ENCODE results near the gene AGAP1. TPM values are rescaled to one million over a fixed set of nuclear protein-coding genes. Genes with fewer than 3 reads are reported as not detected.
A peak's percentile ranks its signal among the peaks of the same experiment; 100 is the strongest.

AGAP1 gene
- total and polyA plus RNA-seq, 9 donors, result 5.7 to 32.2 (median 20.2) TPM

DNA sequence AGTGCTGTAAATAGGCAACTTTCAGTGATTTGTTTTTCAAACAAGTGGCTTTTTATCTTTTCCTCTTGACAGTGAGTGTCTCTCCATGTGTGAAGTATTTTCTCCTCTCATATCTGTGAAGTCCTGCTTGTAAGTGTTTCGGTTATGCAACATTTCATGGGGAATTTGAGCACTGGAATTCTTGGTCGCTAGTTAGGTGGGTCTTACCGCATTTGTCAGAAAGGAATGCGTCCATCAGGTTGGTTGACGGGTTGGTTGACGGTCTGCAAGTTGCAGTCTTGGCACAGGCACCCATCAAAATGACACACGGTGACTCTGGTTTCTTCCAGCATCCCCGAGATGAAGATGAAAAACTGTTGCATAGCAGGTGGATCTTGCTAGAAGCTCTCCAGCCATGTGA lies 109.8 kb downstream of the AGAP1 start:
- H3K36me3 ChIP-seq, result no peaks in the 10 kb centered on the region
- DNase-seq, result no peak
- 88 to 92% (median 91%) methylated on average over 8 of the region's 8 CpGs for WGBS, 3 donors
- no peaks in the 10 kb centered on the region for H3K27me3 ChIP-seq
- H3K4me1 ChIP-seq (ENCODE audit: insufficient read depth), result no peaks in the 10 kb centered on the region
- intact Hi-C loops (cut with DNase I), result loop anchor here in 1 of 4 donors (10.0 kb wide), 1 partner anchor 51 kb away; no protein-coding TSS in a partner anchor
- TF ChIP-seq EP300 (IDR thresholded peaks at IDR 0.05), result no peak
- no peak for TF ChIP-seq POLR2A (IDR thresholded peaks at IDR 0.05)
- no peak for TF ChIP-seq CTCF (IDR thresholded peaks at IDR 0.05)
- no peaks in the 10 kb centered on the region for H3K9me3 ChIP-seq
- H3K4me3 ChIP-seq, result no peak overlapping the region
- H3K27ac ChIP-seq, result no peak overlapping the region

DNA sequence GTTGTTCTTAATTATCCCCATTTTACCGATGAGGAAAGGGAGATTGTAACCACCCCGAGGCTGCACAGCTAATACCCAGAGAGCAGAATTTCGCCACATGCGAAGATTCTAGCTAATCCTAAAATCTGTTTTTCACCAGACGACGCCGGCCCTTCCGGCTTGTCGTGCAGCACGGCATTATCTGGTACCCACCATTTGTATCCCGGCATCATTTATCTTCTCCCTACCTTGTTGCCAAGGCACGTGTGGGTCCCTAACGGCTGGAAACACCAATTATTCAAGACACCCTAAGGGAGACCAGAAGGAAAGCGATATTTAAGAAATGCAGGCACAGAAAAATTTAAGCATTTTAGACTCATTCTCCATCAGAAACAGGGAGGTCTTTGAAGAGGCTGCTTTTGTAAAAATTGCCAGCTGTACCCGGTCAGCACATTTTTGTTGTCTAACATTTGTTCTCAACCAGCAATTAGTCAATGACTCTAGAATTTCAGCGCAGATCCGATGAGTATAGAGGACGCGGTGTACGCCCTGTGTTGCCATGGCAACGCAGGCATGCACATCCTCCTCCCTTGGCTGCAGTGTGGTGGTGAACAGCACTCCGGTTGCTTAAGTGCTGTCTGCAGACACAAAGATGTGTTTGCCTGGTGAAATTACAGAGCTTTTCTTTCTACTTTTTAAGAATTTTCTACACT lies 111.6 kb downstream of the AGAP1 start:
- Histone ChIP-seq H3K9me3 (no peaks in the 10 kb centered on the region), H3K4me3 (no peak overlapping the region), H3K4me1 (ENCODE audit: insufficient read depth) (no peaks in the 10 kb centered on the region), H3K36me3 (no peaks in the 10 kb centered on the region), H3K27ac (no peak overlapping the region), H3K27me3 (no peaks in the 10 kb centered on the region)
- TF ChIP-seq CTCF (IDR thresholded peaks at IDR 0.05) (no peak), POLR2A (IDR thresholded peaks at IDR 0.05) (no peak), EP300 (IDR thresholded peaks at IDR 0.05) (no peak)
- intact Hi-C loops (cut with DNase I), result loop anchor here in 2 of 4 donors (5.0 to 10.0 kb wide), 2 partner anchors 49 to 57 kb away; no protein-coding TSS in a partner anchor
- 24 to 30% (median 30%) methylated on average over 22 of the region's 22 CpGs for WGBS, 3 donors
- DNase-seq, result peak; percentile 74 to 89 (median 80)

DNA sequence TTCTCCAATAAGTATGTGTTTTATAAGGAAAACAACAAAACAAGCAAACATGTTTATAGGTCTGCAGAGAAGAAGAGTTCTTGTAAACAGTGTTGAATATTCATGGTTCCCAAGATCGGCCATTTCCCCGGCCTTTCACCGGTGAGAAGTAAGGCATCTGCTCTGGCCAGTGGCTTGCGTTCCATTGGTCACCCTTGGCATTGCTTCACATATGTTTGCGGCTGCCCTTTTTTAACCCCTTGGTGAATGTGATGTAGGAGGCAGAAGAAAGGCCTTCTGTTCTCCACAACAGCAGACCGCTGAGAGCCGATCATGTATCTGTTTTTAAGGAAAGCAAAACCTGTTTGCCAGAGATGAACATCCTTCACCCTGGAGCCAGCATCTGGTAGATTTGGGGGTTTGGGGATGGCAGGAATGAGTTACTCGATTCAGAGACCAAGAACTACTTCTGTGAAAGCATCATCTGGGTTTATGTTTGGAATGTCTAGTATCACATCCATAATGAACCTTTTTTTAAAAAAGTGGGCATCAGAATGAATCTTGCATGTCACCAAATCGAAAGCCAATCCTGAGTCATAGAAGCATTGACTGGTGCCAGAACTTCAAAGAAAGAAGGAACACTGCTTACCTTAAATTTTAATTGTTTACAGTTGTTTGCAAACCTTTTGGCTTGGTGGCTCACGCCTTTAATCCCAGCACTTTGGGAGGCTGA lies 112.3 kb downstream of the AGAP1 start:
- no peaks in the 10 kb centered on the region for H3K9me3 ChIP-seq
- WGBS, 3 donors, result 29 to 42% (median 38%) methylated on average over 10 of the region's 10 CpGs
- TF ChIP-seq CTCF (IDR thresholded peaks at IDR 0.05) (no peak), EP300 (IDR thresholded peaks at IDR 0.05) (no peak), POLR2A (IDR thresholded peaks at IDR 0.05) (no peak)
- no peaks in the 10 kb centered on the region for H3K4me1 ChIP-seq (ENCODE audit: insufficient read depth)
- DNase-seq, result no peak
- H3K4me3 ChIP-seq, result no peak overlapping the region
- H3K27ac ChIP-seq, result no peak overlapping the region
- no peaks in the 10 kb centered on the region for H3K36me3 ChIP-seq
- no peaks in the 10 kb centered on the region for H3K27me3 ChIP-seq
- intact Hi-C loops (cut with DNase I), result loop anchor here in 2 of 4 donors (5.0 to 10.0 kb wide), 2 partner anchors 49 to 56 kb away; no protein-coding TSS in a partner anchor

DNA sequence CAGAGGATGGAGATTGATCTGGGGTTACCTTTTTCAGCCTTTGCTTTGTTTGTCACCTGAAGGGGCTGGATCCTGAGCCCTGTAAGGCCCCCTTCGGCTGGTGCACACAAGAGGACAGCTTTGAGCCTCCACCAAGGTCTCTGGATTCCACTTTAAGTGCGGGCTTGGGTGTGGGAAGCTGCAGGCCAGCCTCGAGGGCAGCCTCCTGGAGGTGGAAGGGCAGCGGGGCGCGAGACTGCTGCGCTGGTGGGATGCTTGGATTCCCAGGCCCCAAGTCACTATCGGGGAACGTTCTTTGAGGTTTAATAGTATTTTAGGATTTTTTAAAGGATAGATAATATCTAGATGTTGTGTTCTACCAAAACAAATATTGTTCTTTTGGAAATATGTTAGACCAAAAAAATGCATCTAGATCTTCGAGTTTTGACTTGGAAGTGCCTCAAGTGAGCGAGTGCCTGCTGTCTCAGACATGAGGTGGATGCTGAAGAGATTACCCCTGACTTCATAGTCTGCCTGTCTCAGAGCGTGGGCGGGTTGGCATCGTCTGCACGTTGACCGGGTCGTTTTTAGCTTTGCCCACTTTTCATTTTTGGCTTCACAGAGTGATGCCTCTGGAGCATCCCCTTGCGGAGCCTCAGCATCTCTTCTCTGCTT lies 113.8 kb downstream of the AGAP1 start:
- 68 to 80% (median 70%) methylated on average over 18 of the region's 18 CpGs for WGBS, 3 donors
- DNase-seq, result no peak
- no peaks in the 10 kb centered on the region for H3K36me3 ChIP-seq
- H3K9me3 ChIP-seq, result no peaks in the 10 kb centered on the region
- intact Hi-C loops (cut with DNase I), result loop anchor here in 2 of 4 donors (5.0 to 10.0 kb wide), 2 partner anchors 47 to 55 kb away; no protein-coding TSS in a partner anchor
- H3K4me1 ChIP-seq (ENCODE audit: insufficient read depth), result no peaks in the 10 kb centered on the region
- no peaks in the 10 kb centered on the region for H3K27me3 ChIP-seq
- no peak for TF ChIP-seq POLR2A (IDR thresholded peaks at IDR 0.05)
- TF ChIP-seq EP300 (IDR thresholded peaks at IDR 0.05), result no peak
- TF ChIP-seq CTCF (IDR thresholded peaks at IDR 0.05), result no peak
- H3K4me3 ChIP-seq, result no peak overlapping the region
- no peak overlapping the region for H3K27ac ChIP-seq
